HEK293 (cell line): Measurements from ENCODE around the gene ARSB.

Experiments used
- GLIS2 ChIP-seq: fragments of 450-650 bp; formaldehyde crosslinking; IDR thresholded peaks from 2 replicates; pipeline ENCODE4 v1.5.1; 2016; ENCODE audit warnings: missing biosample characterization, missing genetic modification characterization
- KLF1 ChIP-seq: fragments of 450-650 bp; formaldehyde crosslinking; IDR thresholded peaks from 2 replicates; pipeline ENCODE4 v1.5.1; 2016; ENCODE audit warnings: missing biosample characterization, missing genetic modification characterization
- KLF7 ChIP-seq: fragments of 450-650 bp; formaldehyde crosslinking; IDR thresholded peaks from 2 replicates; pipeline ENCODE4 v1.5.1; 2016; ENCODE audit warnings: missing biosample characterization, missing genetic modification characterization, borderline replicate concordance
- WT1 ChIP-seq: fragments of 450-650 bp; formaldehyde crosslinking; IDR thresholded peaks from 2 replicates; pipeline ENCODE4 v1.5.1; 2016; ENCODE audit warnings: missing biosample characterization, missing genetic modification characterization
- ZFP69B ChIP-seq: fragments of 450-650 bp; formaldehyde crosslinking; IDR thresholded peaks from 2 replicates; pipeline ENCODE4 v1.5.1; 2016; ENCODE audit warnings: missing biosample characterization, missing genetic modification characterization
- ZNF202 ChIP-seq: fragments of 450-650 bp; formaldehyde crosslinking; IDR thresholded peaks from 2 replicates; pipeline ENCODE4 v1.5.1; 2016; ENCODE audit warnings: missing biosample characterization, missing genetic modification characterization, borderline replicate concordance
- ZNF335 ChIP-seq: fragments of 450-650 bp; formaldehyde crosslinking; conservative IDR thresholded peaks from 2 replicates; pipeline ENCODE4 v1.5.1; 2016; ENCODE audit warnings: missing biosample characterization, missing genetic modification characterization
- ZNF626 ChIP-seq: fragments of 450-650 bp; sonication (Bioruptor Pico); formaldehyde crosslinking; IDR thresholded peaks from 2 replicates; pipeline ENCODE4 v1.5.1; 2018; ENCODE audit warnings: missing biosample characterization, missing genetic modification characterization, inconsistent platforms
- ZNF76 ChIP-seq: fragments of 450-650 bp; formaldehyde crosslinking; IDR thresholded peaks from 2 replicates; pipeline ENCODE4; 2016; ENCODE audit warnings: low read depth, missing biosample characterization, missing genetic modification characterization, borderline replicate concordance
- TF ChIP-seq, protein P1 (sequence below): fragments of 450-650 bp; formaldehyde crosslinking; IDR thresholded peaks from 2 replicates; pipeline ENCODE4 v1.5.1; 2016; ENCODE audit warnings: missing biosample characterization, missing genetic modification characterization, borderline replicate concordance
- TF ChIP-seq, protein P2 (sequence below): fragments of 450-650 bp; formaldehyde crosslinking; IDR thresholded peaks from 2 replicates; pipeline ENCODE4 v1.5.1; 2017; ENCODE audit warnings: missing biosample characterization, missing genetic modification characterization
- TF ChIP-seq, protein P3 (sequence below): fragments of 450-650 bp; IDR thresholded peaks from 2 replicates; pipeline ENCODE4 v1.5.1; 2018; ENCODE audit warnings: missing biosample characterization, missing genetic modification characterization

The ARSB gene

DNA sequence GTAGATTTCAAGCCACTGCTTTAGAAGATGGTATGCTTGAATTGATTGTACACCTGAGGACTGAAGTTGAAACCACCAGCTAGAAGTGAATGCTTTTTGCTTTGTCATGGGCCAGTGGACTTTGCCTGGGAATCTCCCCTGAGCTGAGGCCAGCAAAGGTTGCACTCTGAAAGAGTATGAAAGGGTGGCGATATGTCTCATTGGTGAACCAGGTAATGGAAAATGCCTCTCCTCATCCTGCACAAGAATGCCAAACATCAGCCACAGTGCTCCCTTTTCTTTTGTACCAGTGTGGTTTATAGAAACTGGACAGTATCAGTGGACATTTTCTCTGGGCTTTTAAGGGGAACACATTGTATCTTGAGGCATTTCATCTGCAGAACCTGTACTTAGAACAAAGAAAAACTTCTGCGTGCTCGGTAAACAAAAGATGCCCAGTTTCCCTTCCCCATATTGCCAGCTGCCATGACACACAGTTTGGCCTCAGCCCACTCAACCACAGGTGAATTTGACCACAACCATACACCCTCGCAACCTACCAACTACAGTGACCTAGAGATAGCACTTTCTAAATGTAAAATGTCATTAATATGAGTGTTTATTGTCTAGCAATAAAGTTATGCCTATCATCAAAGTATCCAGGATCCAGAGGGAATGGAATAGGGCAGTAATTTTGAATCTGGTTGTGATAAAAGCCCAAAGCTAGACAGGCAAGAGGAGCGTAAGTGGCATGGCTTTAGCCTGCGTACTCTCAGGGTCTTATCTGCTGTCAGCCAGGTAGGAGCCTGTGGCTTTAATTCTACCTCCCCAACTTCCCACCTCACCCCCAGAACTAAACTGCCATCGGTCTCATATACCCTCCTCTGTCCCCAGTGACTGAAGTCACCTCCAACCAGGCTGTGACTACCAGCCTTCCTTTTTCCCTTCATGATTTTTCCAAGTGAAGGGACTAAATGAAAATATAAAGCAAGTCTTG lies 257.0 kb downstream of the ARSB start (continued):
- TF ChIP-seq, protein P1, sequence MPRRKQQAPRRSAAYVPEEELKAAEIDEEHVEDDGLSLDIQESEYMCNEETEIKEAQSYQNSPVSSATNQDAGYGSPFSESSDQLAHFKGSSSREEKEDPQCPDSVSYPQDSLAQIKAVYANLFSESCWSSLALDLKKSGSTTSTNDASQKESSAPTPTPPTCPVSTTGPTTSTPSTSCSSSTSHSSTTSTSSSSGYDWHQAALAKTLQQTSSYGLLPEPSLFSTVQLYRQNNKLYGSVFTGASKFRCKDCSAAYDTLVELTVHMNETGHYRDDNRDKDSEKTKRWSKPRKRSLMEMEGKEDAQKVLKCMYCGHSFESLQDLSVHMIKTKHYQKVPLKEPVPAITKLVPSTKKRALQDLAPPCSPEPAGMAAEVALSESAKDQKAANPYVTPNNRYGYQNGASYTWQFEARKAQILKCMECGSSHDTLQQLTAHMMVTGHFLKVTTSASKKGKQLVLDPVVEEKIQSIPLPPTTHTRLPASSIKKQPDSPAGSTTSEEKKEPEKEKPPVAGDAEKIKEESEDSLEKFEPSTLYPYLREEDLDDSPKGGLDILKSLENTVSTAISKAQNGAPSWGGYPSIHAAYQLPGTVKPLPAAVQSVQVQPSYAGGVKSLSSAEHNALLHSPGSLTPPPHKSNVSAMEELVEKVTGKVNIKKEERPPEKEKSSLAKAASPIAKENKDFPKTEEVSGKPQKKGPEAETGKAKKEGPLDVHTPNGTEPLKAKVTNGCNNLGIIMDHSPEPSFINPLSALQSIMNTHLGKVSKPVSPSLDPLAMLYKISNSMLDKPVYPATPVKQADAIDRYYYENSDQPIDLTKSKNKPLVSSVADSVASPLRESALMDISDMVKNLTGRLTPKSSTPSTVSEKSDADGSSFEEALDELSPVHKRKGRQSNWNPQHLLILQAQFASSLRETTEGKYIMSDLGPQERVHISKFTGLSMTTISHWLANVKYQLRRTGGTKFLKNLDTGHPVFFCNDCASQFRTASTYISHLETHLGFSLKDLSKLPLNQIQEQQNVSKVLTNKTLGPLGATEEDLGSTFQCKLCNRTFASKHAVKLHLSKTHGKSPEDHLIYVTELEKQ (tag by site-specific recombination), result no peak
- TF ChIP-seq ZNF335 (tag by site-specific recombination), result no peak
- TF ChIP-seq, protein P2, sequence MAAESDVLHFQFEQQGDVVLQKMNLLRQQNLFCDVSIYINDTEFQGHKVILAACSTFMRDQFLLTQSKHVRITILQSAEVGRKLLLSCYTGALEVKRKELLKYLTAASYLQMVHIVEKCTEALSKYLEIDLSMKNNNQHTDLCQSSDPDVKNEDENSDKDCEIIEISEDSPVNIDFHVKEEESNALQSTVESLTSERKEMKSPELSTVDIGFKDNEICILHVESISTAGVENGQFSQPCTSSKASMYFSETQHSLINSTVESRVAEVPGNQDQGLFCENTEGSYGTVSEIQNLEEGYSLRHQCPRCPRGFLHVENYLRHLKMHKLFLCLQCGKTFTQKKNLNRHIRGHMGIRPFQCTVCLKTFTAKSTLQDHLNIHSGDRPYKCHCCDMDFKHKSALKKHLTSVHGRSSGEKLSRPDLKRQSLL, result no peak
- TF ChIP-seq KLF7, result no peak
- TF ChIP-seq GLIS2 (tag by site-specific recombination), result no peak
- no peak for TF ChIP-seq KLF1 (tag by site-specific recombination)
- no peak for TF ChIP-seq ZNF202 (tag by site-specific recombination)
- TF ChIP-seq ZFP69B, result no peak
- no peak for TF ChIP-seq ZNF76 (tag by site-specific recombination)
- TF ChIP-seq, protein P3, sequence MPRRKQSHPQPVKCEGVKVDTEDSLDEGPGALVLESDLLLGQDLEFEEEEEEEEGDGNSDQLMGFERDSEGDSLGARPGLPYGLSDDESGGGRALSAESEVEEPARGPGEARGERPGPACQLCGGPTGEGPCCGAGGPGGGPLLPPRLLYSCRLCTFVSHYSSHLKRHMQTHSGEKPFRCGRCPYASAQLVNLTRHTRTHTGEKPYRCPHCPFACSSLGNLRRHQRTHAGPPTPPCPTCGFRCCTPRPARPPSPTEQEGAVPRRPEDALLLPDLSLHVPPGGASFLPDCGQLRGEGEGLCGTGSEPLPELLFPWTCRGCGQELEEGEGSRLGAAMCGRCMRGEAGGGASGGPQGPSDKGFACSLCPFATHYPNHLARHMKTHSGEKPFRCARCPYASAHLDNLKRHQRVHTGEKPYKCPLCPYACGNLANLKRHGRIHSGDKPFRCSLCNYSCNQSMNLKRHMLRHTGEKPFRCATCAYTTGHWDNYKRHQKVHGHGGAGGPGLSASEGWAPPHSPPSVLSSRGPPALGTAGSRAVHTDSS (tag by site-specific recombination), result no peak
- TF ChIP-seq ZNF626 (tag by site-specific recombination), result no peak
- no peak for TF ChIP-seq WT1
